ENCODE results near the gene PTPRK. TPM values are rescaled to one million over a fixed set of nuclear protein-coding genes. Genes with fewer than 3 reads are reported as not detected.

Gene PTPRK
- total and polyA plus RNA-seq, 2 of the 13 experiments (the other 11 are each of a cell fraction or from before 2014, with no cell fraction given): 43.6 to 98.3 TPM

- TF ChIP-seq ZBTB10 (CRISPR knock-in tag; IDR thresholded peaks at IDR 0.05; ENCODE audit: borderline replicate concordance) (no peak), HNRNPL (IDR thresholded peaks at IDR 0.05; ENCODE audit: low read depth, low read length) (no peak), ZNF256 (CRISPR knock-in tag; conservative IDR thresholded peaks at IDR 0.05) (no peak), IRF9 (CRISPR knock-in tag; IDR thresholded peaks at IDR 0.05; ENCODE audit: borderline replicate concordance) (no peak), ATF7-NPFF (CRISPR knock-in tag; IDR thresholded peaks at IDR 0.05; ENCODE audit: low read depth) (no peak), ZNF124 (CRISPR knock-in tag; IDR thresholded peaks at IDR 0.05) (no peak), ZNF335 (CRISPR knock-in tag; IDR thresholded peaks at IDR 0.05) (no peak), ZNF264 (CRISPR knock-in tag; IDR thresholded peaks at IDR 0.05) (no peak)
- ATAC-seq (no peak), DNase-seq (ENCODE audit: low spot score) (no peak), FAIRE-seq (no peak)
- H3K27me3 ChIP-seq (ENCODE audit: control insufficient read depth in 1 of 2, insufficient read depth in 2 of 2, low read length in 2 of 2): no peaks in the 10 kb centered on the region
- 95% methylated on average over 1 of the region's 1 CpG for WGBS (ENCODE audit: low lambda C conversion rate)
- BruUV-seq (replicated peaks): no TSS peak
- no peaks in the 10 kb centered on the region; a peak in 1 of 5 replicates for H3K36me3 ChIP-seq (replicated peaks in 1 of 2; ENCODE audit: control insufficient read depth in 1 of 2, insufficient read depth in 2 of 2, low read length in 2 of 2)
- H4K20me1 ChIP-seq (ENCODE audit: insufficient read depth, low read length): no peaks in the 10 kb centered on the region; the same call in 1 of the 2 replicates
- H3K4me2 ChIP-seq (ENCODE audit: low read depth, low read length): no peak overlapping the region
- in situ Hi-C loops (cut with HindIII; ENCODE audit: extremely low pct_ligation_motif_present, low pct_unique_long_range_greater_than_20kb): no loop called here
- H3K79me2 ChIP-seq (ENCODE audit: insufficient read depth, low read length): no peaks in the 10 kb centered on the region
- no peak overlapping the region for H3K4me3 ChIP-seq (replicated peaks in 1 of 3; ENCODE audit: insufficient read depth in 1 of 3, low read depth in 2 of 3, low read length in 3 of 3)
- ChIA-PET CTCF (ENCODE audit: low intra/inter-chr PET ratio, low total read pairs) (no interaction called here), POLR2A (no interaction called here)
- H3K27ac ChIP-seq (ENCODE audit: extremely low read length, insufficient read depth, low read length): no peak overlapping the region
- H3K9ac ChIP-seq (ENCODE audit: insufficient read depth, low read depth, low read length): no peak overlapping the region
- H3K4me1 ChIP-seq (ENCODE audit: insufficient read depth, low read length): peaks cover 6% of the 10 kb centered on the region
- H3K9me3 ChIP-seq (ENCODE audit: low read length): no peaks in the 10 kb centered on the region
- intact Hi-C loops (cut with micrococcal nuclease; ENCODE audit: unreplicated experiment): no loop called here
- no peak overlapping the region for H2AFZ ChIP-seq (ENCODE audit: low read length)
Measured at GRCh38 chr6:128138694-128139093, 381.7 kb downstream of the PTPRK start.

All from HepG2 (cell line).